Measurements from ENCODE around the gene MDH1.
A peak's percentile ranks its signal among the peaks of the same experiment; 100 is the strongest.
"Not testable (repeated sequence)": the region's sequence is repeated elsewhere in the genome, so short reads cannot be mapped to it uniquely, and the experiment has no call there.

The MDH1 gene

DNA sequence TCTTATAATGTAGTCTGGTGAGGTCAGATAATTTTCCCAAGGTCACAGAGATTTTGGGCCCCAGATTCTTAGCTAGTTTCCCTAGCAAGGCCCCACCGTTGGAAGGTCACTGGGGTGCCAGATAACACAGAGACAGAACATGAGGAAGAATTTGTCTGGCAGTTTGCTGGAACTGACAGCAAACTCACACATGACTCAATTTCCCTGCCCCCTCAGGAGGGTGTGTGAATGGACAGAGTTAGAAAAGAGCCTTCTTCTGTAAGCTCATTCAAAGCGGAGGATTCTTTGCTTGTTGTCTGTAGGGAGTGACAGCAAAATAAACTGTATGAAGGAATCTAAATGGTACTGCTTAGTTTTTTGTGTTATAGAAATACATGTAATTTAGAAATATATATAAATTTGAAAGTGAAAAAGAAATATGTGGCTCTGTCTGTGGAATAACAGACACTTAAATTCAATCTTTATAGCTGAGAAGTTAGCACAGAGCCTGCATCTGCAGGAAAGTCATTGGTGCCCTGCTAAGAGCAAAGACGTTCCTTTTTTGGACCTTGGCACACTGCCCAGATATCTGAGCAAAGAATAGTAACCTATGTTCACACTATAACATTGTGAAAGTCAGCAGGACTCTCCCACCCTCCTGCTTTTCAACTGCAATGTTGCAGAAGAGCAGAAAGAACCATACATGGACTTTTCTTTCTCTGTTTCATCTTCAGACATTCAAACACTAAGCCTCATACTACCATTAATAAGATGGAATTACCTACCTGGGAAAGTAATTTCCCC, 2.1 kb downstream of the MDH1 start:
- Histone ChIP-seq H3K36me3 (ENCODE audit: insufficient read depth, low read depth, low read length) (peaks cover 50% of the 10 kb centered on the region), H3K4me1 (ENCODE audit: insufficient read depth, low read length) (peaks cover 14% of the 10 kb centered on the region; the same call in 1 of the 2 replicates), H3K9ac (ENCODE audit: low read depth, low read length) (peak overlapping the region; percentile 98; the same call in 1 of the 2 replicates), H3K4me3 (ENCODE audit: low read length) (peak overlapping the region; percentile 100), H3K27me3 (ENCODE audit: insufficient read depth, low read length) (no peaks in the 10 kb centered on the region), H3K9me3 (ENCODE audit: insufficient read depth, low read depth, low read length) (no peaks in the 10 kb centered on the region), H3K27ac (ENCODE audit: low read length) (no peak overlapping the region)

DNA sequence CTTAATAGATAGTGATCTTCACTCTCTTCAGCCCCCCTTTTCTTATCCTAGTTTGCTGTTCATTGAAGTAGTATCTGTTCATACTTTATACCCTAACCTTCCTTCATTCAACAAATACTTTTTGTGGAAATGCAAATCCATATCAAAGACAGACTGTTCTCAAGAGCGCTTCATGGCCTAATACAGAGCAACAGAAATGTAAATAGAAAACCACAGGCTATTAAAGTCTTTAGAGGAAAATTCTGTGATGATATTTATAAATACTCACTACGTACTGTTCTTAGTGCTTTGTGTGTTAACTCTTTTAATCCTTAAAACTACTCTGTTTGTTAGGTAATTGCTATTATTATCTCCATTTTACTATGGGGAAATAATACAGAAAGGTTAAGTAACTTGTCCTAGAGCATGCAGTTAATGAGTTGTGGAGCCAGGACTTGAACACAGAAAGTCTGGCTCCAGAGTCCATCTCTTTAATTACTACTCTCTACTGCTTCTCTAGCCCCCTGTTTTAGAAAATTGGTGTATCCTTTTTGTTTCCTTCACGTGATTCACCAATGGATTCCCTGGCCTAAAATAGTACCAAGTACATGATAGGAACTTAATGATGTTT, 2.9 kb downstream of the MDH1 start:
- Histone ChIP-seq H3K4me1 (ENCODE audit: insufficient read depth, low read length) (peaks cover 11% of the 10 kb centered on the region; the same call in 1 of the 2 replicates), H3K9ac (ENCODE audit: low read depth, low read length) (no peak overlapping the region), H3K4me3 (ENCODE audit: low read length) (peak overlapping the region; percentile 100; the same call in 1 of the 2 replicates), H3K27ac (ENCODE audit: low read length) (no peak overlapping the region), H3K27me3 (ENCODE audit: insufficient read depth, low read length) (no peaks in the 10 kb centered on the region), H3K9me3 (ENCODE audit: insufficient read depth, low read depth, low read length) (no peaks in the 10 kb centered on the region), H3K36me3 (ENCODE audit: insufficient read depth, low read depth, low read length) (peaks cover 58% of the 10 kb centered on the region)

DNA sequence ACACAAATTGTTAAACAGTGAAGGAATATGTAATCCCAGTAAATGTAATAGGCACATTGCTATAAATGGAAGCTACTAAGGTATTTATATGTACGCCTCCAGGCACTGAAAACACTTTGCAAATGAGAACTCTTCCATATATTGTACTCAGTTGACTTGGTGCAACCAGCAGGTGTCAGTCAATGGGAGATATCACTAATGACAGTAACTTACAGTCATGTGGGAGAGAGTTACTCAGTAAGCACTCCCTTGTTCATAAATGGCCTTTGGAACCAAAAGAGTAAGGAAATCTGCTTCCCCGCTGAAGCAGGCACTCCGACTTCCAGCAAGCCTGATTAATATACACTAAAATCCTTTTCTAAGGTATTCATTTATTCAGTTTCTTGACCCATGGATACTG, 5.9 kb downstream of the MDH1 start:
- peaks cover 9% of the 10 kb centered on the region; the same call in 1 of the 2 replicates for H3K4me1 ChIP-seq (ENCODE audit: insufficient read depth, low read length)

DNA sequence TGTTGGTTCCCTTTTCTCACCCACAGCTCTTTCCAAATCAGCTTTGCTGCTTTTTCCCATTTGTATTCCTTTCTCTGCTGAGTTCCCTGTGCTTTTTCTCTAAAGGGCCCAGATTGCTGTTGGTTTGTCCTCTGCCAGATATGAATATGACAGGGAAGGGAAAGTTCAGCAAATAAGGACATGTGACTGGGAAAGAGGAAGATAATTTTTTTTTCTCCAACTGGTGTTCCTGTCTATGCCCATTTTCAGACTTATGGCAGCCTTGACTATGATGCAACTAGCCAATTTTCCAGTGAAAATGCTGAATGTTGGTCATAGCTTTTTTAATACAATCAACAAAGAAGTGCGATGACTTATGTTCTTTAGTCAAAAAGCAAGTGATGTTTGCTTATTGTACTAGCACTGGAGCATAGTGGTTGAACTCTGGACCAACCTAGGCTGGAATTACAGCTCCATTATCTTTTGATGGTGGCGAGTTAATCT, 7.7 kb downstream of the MDH1 start:
- Histone ChIP-seq H3K36me3 (ENCODE audit: insufficient read depth, low read depth, low read length) (peaks cover 86% of the 10 kb centered on the region), H3K4me1 (ENCODE audit: insufficient read depth, low read length) (no peaks in the 10 kb centered on the region; the same call in 1 of the 2 replicates), H3K27ac (ENCODE audit: low read length) (no peak overlapping the region), H3K9ac (ENCODE audit: low read depth, low read length) (no peak overlapping the region), H3K4me3 (ENCODE audit: low read length) (no peak overlapping the region), H3K9me3 (ENCODE audit: insufficient read depth, low read depth, low read length) (no peaks in the 10 kb centered on the region), H3K27me3 (ENCODE audit: insufficient read depth, low read length) (no peaks in the 10 kb centered on the region)

More for the DNA sequence above, 5.9 kb downstream of the MDH1 start:
- no peaks in the 10 kb centered on the region for H3K27me3 ChIP-seq (ENCODE audit: insufficient read depth, low read length)
- H3K9ac ChIP-seq (ENCODE audit: low read depth, low read length) = no peak overlapping the region
- no peaks in the 10 kb centered on the region for H3K9me3 ChIP-seq (ENCODE audit: insufficient read depth, low read depth, low read length)
- peaks cover 80% of the 10 kb centered on the region for H3K36me3 ChIP-seq (ENCODE audit: insufficient read depth, low read depth, low read length)
- H3K27ac ChIP-seq (ENCODE audit: low read length) = no peak overlapping the region
- no peak overlapping the region for H3K4me3 ChIP-seq (ENCODE audit: low read length)

DNA sequence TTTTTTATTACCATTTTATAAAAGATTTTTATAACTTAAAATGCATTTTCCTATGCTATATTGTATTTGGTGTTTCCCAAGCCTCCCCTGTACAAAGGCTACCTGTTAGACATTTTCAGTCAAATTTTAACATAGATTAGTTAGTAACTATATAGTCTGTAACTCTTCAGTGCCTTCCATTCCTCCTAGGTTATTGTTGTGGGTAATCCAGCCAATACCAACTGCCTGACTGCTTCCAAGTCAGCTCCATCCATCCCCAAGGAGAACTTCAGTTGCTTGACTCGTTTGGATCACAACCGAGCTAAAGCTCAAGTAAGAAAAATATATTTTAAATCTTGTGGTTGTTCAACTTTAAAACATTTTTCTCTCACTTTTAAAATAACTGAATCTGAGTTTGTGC, 10.2 kb downstream of the MDH1 start:
- no peak overlapping the region for H3K4me3 ChIP-seq (ENCODE audit: low read length)
- no peak overlapping the region for H3K9ac ChIP-seq (ENCODE audit: low read depth, low read length)
- no peaks in the 10 kb centered on the region for H3K9me3 ChIP-seq (ENCODE audit: insufficient read depth, low read depth, low read length)
- no peaks in the 10 kb centered on the region for H3K27me3 ChIP-seq (ENCODE audit: insufficient read depth, low read length)
- H3K36me3 ChIP-seq (ENCODE audit: insufficient read depth, low read depth, low read length) = peaks cover 95% of the 10 kb centered on the region
- no peak overlapping the region for H3K27ac ChIP-seq (ENCODE audit: low read length)
- no peaks in the 10 kb centered on the region; the same call in 1 of the 2 replicates for H3K4me1 ChIP-seq (ENCODE audit: insufficient read depth, low read length)

DNA sequence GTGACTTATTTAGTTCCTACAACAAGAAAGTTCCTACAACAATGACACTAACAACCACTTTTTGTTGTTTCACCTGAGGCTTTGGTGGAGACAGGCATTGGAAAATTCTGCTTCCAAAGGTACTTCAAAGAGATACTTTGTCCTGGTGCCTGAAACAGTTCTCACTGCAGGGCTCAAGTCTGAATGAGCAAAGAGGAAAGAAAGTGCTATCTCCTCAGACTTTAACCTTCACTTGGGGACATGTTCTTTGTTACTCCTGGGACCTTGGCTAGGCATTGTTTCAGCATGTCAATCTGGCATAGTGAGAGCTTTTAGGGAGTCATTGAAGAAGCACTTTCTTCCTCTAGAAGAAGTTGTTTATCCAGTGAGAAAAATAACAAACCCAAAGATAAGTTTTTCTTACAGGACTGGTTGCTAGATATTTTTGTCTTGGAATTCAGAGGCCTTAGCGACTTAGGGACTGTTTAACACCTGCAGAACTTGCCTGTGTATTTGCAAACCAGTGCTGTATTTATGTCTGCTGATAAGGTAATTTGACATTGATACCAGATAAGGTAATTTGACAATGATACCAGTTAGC, 12.2 kb downstream of the MDH1 start:
- no peaks in the 10 kb centered on the region for H3K27me3 ChIP-seq (ENCODE audit: insufficient read depth, low read length)
- H3K36me3 ChIP-seq (ENCODE audit: insufficient read depth, low read depth, low read length) = peaks cover 95% of the 10 kb centered on the region
- no peaks in the 10 kb centered on the region for H3K9me3 ChIP-seq (ENCODE audit: insufficient read depth, low read depth, low read length)
- no peaks in the 10 kb centered on the region for H3K4me1 ChIP-seq (ENCODE audit: insufficient read depth, low read length)
- no peak overlapping the region for H3K27ac ChIP-seq (ENCODE audit: low read length)
- no peak overlapping the region for H3K4me3 ChIP-seq (ENCODE audit: low read length)
- no peak overlapping the region for H3K9ac ChIP-seq (ENCODE audit: low read depth, low read length)

DNA sequence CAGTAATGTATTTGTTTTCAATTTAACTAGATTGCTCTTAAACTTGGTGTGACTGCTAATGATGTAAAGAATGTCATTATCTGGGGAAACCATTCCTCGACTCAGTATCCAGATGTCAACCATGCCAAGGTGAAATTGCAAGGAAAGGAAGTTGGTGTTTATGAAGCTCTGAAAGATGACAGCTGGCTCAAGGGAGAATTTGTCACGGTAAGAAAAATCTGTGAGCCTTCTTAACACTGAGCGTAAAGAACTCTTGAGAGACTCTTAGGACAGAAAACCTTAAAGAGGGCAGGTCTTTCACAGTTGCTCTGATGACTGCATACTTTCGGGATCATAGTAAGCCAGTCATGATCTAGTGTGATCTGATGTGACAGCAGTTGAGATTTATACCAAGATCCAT, 15.9 kb downstream of the MDH1 start:
- H3K36me3 ChIP-seq (ENCODE audit: insufficient read depth, low read depth, low read length) = peaks cover 82% of the 10 kb centered on the region
- H3K4me1 ChIP-seq (ENCODE audit: insufficient read depth, low read length) = no peaks in the 10 kb centered on the region
- H3K9ac ChIP-seq (ENCODE audit: low read depth, low read length) = no peak overlapping the region
- no peaks in the 10 kb centered on the region for H3K9me3 ChIP-seq (ENCODE audit: insufficient read depth, low read depth, low read length)
- H3K4me3 ChIP-seq (ENCODE audit: low read length) = no peak overlapping the region
- H3K27ac ChIP-seq (ENCODE audit: low read length) = no peak overlapping the region
- no peaks in the 10 kb centered on the region for H3K27me3 ChIP-seq (ENCODE audit: insufficient read depth, low read length)

DNA sequence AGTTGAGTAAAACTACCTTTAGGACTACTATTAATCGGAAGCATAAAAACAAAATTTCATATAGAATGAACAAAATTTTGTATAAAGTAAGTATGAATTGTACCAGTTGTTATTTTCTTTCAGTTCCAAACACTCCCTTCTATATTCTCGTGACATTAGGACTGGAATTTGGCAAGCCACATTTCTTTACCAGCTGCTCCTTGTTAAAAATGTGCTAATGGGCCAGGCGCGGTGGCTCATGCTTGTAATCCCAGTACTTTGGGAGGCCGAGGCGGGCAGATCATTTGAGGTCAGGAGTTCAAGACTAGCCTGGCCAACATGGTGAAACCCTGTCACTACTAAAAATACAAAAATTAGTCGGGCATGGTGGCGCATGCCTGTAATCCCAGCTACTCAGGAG, 20.1 kb downstream of the MDH1 start:
- not testable (repeated sequence) for H3K9ac ChIP-seq (ENCODE audit: low read depth, low read length); H3K9me3 ChIP-seq (ENCODE audit: insufficient read depth, low read depth, low read length); H3K27me3 ChIP-seq (ENCODE audit: insufficient read depth, low read length); H3K27ac ChIP-seq (ENCODE audit: low read length); H3K4me3 ChIP-seq (ENCODE audit: low read length)
- H3K4me1 ChIP-seq (ENCODE audit: insufficient read depth, low read length) = peaks cover 15% of the 10 kb centered on the region; the same call in 1 of the 2 replicates
- H3K36me3 ChIP-seq (ENCODE audit: insufficient read depth, low read depth, low read length) = peaks cover 40% of the 10 kb centered on the region

DNA sequence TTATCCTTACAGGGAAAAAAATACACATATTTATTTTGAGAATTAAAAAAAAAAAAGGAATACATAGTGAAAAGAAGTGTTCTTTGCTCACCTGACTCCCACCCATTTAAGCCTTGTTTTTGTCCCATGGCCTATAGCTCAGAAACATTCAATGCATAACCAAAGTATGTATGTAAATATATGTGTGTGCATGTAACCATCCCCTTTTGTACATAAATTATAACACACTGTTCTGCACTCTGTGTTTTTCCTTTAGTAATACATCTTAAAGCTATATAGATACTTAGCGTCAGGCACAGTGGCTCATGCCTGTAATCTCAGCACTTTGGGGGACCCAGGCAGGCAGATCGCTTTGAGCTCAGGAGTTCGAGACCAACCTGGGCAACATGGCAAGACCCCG, 21.8 kb downstream of the MDH1 start:
- Histone ChIP-seq H3K36me3 (ENCODE audit: insufficient read depth, low read depth, low read length) (peaks cover 24% of the 10 kb centered on the region), H3K9me3 (ENCODE audit: insufficient read depth, low read depth, low read length) (no peaks in the 10 kb centered on the region), H3K27me3 (ENCODE audit: insufficient read depth, low read length) (no peaks in the 10 kb centered on the region), H3K4me1 (ENCODE audit: insufficient read depth, low read length) (peaks cover 31% of the 10 kb centered on the region; the same call in 1 of the 2 replicates), H3K9ac (ENCODE audit: low read depth, low read length) (no peak overlapping the region), H3K4me3 (ENCODE audit: low read length) (no peak overlapping the region), H3K27ac (ENCODE audit: low read length) (no peak overlapping the region)

DNA sequence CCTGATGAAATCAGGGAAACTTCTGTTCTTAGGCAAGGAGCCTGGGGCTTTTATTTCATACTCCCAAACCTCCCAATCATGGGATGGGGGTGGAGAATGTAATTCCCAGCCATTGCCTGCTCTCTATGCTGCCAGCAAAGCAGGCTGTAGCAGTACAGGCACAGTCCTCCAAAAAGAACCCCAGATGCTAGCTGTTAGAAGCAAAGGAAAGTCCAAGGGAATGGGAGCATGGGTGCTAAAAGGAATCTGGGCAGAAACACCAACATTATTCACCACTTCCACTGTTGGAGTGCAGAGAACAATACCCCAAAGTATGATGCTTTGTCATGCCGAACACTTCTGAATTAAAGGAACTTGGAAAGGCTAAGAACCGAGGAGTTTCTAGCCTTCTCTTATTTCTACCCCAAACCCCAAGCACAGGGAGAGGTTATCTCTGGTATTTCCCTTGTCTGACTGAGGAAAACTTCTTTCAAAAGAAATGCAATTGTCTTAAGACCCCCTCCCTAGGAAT, 24.7 kb downstream of the MDH1 start:
- Histone ChIP-seq H3K4me1 (ENCODE audit: insufficient read depth, low read length) (peaks cover 57% of the 10 kb centered on the region; the same call in 1 of the 2 replicates), H3K9me3 (ENCODE audit: insufficient read depth, low read depth, low read length) (no peaks in the 10 kb centered on the region), H3K27ac (ENCODE audit: low read length) (peak overlapping the region; percentile 100), H3K36me3 (ENCODE audit: insufficient read depth, low read depth, low read length) (no peaks in the 10 kb centered on the region), H3K27me3 (ENCODE audit: insufficient read depth, low read length) (no peaks in the 10 kb centered on the region), H3K9ac (ENCODE audit: low read depth, low read length) (peak overlapping the region; percentile 94), H3K4me3 (ENCODE audit: low read length) (peak overlapping the region; percentile 71)

DNA sequence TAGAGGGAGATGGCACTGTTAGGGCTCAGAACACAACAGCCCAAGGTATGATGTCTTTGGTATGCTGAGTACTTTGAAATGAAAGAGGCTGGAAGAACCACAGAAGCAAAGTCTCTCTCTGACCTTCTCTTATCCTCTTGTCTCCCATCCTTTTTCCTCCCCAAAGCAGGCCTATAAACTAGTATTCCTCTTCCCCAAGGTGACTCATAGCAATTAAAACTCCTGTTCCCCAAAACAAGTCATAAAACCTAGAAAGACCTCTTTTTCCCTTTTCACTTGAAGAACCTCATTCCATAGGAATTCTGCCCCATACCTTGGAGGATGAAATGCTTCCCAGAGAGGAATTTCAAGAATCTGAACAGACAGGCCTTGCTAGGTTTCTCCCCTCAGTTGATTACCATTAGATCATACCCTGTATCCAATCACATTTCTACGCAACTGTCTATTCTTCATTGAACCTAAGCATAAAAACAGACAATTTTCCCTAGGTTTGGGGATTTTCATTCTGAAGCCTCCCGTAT, 25.7 kb downstream of the MDH1 start:
- Histone ChIP-seq H3K4me3 (ENCODE audit: low read length) (peak overlapping the region; percentile 71), H3K27me3 (ENCODE audit: insufficient read depth, low read length) (no peaks in the 10 kb centered on the region), H3K36me3 (ENCODE audit: insufficient read depth, low read depth, low read length) (no peaks in the 10 kb centered on the region), H3K9ac (ENCODE audit: low read depth, low read length) (peak overlapping the region; percentile 94), H3K4me1 (ENCODE audit: insufficient read depth, low read length) (peaks cover 64% of the 10 kb centered on the region; the same call in 1 of the 2 replicates), H3K9me3 (ENCODE audit: insufficient read depth, low read depth, low read length) (no peaks in the 10 kb centered on the region), H3K27ac (ENCODE audit: low read length) (peak overlapping the region; percentile 100)

All from iPS-20b (cell line).